SW480 (cell line): ENCODE data around the gene EN1.

Experiments
- DNase-seq: peaks from one replicate; pipeline ENCODE4 v3.0.0-alpha.2; 2016; ENCODE audit warnings: low spot score

The EN1 gene

DNA sequence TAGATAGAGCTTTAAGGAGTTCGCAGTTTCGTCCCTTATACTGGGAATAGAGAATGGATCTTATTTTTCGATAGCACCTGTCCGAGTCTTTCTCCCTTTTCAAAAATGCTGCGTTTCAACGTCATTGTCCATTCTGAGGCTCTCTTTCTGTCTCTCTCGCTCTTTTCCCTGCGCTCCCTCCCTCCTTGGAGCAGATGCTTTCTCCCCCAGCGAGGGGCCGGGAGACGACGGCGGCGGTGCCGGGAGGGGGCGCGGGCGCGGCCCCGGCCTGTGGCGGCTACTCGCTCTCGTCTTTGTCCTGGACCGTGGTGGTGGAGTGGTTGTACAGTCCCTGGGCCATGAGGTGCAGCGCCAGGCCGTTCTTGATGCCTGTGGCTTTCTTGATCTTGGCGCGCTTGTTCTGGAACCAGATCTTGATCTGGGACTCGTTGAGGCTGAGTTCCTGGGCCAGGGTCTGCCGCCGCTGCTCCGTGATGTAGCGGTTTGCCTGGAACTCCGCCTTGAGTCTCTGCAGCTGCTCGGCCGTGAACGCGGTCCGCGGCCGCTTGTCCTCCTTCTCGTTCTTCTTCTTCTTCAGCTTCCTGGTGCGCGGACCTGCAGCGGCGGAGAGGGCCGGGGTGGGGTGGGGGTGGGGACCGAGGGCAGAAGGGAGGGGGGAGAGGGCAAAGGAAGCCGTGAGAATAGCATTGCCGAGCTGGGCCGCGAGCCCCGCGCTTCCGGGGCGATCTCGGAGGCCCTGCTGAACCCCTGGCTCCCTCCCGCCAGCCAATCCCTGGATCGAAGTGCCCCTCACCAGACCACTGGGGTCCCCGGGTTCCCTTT lies 4.6 kb downstream of the EN1 start:
- no peak for DNase-seq

DNA sequence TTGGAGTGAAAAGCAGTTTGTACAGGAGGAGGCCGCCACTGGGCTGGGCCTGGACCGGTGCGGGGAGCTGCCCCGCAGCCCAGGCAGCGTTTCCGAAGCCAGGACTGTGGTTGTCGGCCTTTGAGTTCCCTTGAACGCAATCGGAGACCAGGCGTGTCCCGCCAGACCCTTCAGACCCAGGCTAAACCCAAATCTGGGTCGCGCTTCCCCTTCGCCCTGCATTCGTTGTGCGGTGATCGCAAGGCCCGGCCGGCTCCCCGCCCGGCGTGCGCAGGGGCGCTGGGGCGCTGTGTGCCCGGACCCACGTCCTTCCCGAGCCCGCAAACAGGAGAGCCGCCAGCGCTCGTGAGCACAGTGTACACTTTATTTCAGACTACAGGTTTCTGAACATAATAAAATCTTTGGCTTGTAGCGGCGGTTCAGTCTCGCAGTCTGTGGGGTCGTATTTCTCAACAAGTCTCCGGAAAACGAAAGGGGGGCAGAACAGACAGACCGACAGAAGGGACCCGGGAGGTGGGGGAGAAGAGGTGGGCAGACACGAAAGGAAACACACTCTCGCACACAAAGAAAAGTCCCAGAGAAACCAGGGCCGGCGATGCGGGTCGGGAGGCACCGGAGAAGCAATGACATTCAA lies 5.5 kb downstream of the EN1 start:
- DNase-seq: no peak

DNA sequence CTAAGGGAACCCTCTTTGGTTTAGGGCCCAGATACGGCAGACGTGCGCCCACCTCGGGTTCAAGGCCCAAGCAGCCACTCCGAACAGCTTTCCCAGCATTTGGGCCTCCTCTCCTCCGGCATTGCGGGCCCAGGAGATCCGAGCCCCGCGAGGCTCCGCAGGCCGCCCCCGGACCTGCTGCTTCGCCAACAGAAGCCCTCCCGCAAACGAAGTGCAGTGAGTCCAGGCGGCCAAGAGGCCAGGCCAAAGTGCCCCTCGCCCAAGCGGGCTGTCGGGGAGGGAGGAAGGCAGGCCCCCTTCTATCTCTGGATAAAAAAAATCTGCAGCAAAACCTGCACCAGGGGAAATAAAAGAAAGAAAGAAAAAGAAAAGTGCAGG lies 6.0 kb downstream of the EN1 start:
- DNase-seq: no peak

DNA sequence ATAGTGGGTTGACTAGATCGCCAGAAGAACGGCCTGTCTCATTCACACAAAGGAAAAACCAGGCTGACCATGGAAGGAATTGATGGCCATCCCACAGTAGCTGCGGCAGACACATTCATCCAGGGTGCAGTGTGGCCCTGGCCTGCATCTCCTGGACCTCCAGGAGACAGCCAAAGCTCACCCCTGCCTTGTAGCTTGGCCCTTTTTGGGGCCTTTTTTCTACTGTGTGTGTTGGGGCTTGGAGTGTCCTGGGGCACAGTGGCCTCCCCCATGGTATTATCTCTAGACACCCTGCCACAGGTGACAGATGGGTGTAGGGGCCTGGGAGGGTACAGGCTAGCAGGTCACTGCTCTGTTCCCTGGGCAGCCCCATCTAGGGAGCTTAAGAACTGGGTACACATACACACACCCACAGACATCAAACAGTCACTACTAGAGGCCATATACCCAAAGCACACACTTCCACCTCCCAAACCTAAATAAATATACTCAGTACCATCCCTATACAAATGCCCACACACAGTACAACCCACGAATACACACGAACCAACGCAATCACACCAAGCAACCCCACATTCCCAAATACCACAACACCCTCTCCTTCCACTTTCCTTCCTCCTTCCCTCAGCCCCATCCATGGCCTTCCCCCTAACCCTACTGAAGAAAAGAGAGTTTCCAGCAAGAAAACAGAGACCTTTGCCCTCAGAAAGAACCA lies 8.6 kb downstream of the EN1 start:
- no peak for DNase-seq

DNA sequence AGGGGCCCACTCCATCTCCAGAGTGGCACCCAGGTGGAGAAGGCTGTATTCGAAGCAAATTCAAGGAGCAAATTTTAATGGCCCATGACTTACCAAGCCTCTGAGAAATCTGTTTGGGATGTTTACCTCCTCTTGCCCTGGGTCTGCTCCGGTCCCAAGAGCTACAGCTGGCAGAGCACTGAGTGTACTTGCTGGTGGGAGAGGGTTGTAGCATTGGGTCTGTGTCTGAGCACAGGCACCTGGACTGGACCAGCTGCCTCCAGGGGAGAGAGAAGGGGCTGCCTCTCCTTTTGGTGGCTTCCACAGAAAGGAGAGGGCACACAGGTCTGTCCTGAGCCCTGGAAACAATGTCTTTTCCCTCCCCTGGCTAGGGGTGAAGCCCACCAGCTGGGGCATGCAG lies 9.8 kb downstream of the EN1 start:
- DNase-seq: no peak

DNA sequence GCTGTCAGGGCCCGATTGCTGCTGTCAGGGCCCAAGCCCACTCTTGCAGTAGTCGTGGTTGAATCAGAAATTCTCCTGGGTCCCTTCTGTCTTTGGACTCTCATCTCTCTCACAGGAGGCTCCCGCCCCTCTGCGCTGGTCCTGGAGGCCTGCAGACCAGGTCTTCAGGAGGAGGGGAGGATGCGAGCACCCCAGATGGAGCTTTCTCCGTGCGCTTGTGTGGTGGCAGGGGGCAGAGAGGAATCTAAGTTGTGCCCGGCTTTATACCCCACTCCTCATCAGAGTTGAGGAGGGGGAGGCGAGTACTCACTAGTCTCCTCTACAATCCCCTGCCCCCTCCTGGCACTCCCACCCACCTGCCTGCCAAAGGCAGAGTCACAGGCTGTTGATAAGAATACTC lies 10.4 kb downstream of the EN1 start:
- DNase-seq: no peak

DNA sequence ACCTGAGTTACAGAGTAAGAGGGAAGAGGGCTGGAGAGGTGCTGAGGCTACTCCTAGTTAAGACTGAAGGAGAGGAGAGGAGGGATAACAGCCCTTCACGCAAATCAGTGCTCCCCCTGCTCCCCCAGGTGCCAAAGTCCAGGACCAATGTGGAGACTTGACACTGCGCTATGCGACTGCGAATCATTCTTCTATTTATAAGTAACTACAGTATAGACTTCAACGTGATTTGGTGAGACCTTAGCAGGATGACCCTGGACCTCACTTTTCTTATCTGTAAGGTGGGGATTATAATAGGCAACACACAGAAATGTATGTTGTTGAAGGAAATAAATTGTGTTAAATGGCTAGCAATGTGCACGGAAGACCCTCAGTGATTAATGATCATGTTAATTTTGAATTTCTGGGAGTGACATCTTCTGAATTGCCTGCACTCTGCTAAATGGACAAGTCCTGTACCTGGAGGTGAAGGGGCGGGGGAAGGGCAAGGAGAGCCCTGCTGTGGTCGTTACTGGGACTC lies 11.0 kb downstream of the EN1 start:
- no peak for DNase-seq

DNA sequence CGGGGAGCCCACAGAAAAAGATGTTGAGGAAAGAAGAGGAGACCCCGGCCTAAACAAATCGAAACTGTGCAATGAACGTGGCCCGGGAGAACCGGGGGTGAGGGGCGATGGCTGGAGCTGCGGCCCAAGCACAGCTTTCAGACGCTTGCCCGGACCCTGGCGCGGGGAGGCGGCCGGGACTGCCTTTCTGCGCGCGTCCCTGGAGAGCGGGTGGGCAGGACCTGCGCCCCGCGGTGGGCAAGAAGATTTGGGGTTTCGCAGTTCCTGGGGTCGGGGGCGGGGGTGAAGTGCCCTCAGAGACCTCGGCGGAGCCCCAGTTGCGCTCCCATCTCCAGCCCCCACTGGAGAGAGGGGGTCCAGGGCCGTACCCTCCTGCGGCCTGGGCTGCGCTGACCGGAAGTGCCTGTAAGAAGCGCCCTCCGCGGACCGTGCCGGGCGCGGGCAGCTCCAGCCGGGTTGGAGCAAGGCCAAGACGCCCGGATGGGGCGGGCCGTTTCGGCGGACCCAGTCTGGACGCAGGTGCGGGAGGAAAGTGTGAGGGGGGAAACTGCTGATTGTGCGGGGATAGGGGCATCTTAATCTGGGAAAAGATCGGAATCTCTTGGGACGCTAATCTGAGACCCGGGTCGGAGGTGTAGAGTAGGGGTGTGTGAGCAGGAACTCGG lies 11.6 kb downstream of the EN1 start:
- DNase-seq: no peak

DNA sequence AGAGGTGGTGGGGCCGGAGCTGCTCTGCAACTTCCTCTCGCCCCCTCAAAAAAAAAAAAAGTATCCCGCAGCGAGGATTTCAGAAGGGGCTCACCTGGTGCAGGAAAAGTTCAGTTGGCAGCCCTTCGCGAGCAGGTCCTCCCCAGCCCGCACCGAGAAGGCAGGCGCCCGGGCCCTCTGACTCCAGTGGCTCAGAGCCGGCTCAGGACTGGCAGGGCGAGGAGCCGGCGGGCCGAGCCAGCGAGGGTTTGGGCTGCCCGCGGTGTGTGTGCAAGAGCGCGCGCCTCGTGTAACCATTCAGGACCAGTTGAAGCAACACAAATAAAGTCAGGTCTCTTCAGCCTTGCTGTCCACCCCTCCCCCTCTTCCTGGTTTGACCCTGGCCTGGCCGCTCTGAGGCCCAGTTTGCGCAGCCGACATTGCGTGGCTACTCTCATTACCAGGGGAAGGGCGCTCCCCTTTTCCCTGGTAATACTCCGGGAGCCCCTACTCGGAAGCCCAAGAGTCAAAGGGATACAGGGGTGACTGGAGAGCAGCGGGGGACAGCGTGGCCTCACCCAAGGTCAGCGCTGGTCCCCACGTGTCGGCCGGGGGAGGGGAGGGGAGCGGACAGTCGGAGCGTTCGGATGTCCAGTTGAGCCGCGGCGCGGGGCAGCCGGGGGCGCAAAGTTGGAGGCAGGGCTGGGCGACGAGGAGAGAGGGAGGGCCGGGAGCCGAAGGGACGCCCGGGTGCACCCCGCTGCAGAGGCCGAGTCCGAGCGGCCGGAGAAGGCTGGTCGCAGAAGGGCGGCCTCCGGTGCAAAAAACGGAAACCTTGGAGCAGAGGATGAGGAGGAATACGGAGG lies 12.3 kb downstream of the EN1 start:
- DNase-seq: no peak

DNA sequence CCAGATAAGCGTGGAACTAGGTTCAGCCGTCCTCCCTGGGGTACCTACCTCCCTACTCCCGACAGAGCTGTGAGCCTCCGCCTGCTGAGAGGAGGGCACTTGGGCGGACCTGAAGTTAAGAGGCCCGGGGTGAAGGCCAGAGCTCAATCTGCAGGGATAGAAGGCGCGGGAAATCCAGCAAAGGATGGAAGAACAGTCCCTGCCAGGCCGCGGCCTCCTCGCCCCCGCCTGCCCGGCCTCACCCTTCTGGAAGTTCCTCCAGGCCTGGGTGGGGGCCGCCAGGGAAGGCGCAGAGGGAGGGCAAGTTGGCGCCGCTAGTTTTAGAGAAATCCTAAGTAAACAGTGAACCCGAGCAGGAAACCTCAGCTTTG lies 13.0 kb downstream of the EN1 start:
- no peak for DNase-seq

DNA sequence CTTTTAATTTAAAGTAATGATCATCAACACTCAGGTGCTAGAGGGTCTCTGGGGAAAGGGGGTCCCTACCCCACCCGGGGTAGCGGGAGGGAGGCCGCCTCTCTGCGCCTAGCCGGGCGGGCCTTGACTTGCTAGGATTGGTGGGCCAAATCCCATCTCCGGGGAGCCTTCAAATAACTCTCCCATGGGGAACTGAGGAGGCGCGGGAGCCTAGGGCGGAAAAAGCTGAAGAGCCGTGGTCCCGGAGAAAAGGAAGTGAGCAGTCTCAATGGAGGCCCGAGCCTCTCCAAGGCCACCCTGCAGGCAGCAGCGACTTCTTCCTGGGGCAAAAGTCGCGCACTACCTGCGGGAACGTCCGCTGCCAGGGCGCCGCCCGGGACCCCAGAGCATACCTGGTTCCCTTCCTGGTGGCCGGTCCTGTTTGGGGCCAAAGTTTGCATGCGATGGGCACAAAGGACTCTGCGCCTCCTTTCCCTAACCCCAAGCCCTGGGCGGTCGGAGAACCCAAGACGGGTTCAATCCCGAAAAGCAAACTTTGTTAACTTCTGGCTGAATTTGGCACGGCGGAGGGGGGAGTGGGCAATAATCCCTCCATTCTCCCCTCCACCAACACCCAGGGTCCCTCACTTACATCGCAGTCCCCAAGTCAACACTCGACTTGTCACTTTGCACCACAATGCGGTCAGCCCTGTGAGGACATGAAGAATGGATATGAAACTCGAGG lies 13.6 kb downstream of the EN1 start:
- DNase-seq: no peak

DNA sequence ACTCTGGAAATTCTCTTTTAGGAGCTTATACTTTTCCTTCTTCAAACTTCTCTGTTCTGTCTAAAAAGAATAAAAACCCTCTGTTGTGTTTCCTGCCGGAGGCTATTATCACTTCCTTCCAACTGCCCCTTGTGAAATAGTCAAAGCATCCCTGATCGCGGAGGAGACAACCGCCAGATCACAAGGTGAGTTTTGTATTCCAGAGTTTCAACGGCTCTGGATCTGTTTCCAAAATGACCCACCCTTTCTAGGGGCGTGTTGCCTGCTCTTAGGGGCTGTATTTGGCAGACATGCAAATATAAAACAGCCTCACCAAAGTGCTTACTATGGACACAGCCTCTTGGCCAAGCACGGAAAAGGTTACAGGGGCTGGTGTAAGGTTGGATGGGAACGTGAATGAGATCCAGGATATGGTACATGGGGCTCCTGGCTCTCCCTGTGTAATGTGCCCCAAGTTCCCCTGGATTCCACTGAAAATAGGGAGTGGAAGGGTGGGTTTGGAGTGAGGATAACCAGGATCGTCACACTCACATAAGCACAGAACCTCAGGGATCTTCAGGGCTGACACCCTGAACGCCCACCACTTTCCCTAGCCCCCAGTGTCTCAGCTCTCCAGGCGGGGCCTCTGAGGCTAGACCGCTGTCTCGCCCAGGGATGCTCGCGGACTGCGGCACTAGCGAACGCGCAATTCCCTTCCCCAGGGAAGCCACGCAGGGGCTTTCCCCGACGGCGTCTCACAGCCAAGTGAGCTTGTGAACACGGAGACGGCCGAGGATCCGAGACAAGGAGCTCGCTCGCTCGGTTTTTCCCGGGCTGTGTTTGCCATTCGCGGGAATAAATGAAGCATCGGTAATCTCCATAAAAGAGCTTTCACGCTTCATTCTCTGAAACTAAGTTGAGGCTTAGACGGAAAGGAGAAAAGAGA lies 14.4 kb downstream of the EN1 start:
- no peak for DNase-seq

DNA sequence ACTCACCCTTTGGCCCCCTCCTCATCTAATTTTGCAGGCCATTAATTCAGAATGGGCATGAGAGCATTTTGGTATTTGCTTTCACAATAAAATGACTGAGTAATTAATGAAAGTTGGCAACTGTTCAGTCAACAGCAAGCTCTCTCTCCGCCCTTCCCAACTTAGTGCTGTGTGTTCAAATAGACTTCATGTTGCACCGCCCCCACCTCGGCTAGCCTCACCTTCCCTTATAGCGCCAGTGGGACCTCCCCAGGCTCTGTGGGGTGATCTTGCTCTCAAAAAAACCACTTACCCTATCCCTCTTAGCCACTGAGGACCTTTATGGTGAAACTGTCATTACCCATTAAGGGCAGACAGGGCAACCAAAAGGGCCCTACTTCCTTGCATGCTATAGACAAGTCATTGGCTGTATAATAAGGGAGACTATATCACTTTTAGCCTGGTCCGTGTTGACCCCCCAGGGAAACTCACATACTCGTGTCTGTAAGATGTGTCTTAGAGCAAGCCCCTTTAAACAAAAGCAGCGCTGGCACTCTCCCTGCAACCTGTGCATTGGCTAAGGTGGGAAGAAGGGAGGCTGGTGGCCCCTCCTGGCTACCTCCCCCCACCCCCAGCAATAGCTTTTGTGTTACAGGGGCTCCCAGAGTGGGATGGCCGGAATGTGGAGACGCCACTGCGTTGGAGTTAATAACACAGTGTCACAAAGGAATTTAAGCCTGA lies 15.2 kb downstream of the EN1 start:
- DNase-seq: no peak

DNA sequence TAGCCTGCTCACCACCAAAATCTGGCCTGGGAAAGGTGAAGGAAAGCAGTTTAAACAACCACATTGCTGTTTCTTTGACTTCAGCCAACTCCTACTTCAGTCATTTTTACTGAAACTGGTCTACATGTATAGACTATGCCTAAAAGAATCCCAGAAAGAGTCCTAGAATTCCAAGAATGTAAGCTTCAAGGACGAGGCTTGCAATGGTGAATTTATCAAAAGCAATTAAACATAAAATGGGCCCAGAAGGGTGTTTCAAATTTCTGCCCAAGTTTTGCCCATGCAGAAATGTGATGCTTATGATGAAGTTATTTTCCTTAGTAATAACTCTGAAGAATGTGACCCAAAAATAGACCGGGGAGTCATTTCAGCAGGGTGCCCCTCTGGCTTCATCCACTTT lies 16.6 kb downstream of the EN1 start:
- DNase-seq: no peak

DNA sequence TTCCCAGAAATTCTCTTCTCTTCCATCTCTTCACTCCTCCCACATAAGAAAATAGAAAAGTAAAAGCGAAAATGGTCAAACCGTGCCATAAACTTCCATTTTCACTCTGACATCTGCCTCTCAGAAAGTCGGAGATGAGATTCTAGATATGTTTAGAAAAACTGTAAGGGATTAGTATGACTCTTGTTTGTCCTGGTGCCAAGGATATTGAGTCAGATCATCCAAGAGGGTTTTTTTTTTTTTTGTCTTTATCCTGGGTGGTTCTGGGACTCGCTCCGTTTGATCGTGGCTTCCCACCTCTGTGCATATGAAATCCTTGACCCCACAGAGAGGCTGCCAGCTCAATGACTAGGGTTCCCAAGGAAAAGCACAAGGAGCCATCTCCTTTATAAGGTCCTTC lies 17.3 kb downstream of the EN1 start:
- no peak for DNase-seq

DNA sequence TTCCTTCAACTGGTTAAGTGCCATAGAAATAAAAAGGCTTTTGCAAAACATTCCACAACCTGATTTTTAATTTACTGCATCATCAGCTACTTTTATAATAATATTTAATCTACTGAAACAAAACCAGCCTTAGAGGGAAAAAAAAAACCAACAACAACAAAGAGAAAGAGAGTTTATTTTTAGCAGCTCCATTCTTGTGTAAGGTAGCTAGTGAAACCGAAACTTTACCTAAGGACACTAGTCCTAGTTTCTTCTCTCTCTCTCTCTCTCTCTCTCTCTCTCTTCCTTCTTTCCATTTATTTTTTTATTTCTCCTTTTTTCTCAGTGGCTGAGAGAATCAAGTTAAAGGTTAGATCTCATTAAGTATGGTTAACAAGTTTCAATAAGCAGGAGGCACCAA lies 21.4 kb downstream of the EN1 start:
- DNase-seq: no peak

DNA sequence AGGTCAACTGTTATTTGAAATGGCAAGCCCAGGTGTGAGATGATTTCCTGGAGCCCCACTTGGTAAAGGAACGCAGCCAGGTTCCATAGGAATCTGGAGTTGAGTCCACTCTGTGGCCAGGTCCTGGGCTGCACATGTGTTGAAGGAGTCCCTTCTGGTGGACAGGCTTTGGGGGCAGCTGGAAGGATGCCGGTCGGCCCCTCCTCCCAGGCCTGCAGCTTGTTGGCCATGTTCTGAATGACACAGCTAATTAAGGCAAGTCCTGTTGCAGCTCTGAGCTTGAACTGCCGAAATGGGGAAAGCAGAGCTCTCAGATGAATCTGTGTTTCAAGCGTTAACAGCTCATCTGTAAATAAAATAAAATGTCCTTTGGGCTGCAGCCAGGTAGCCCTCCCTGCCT lies 23.8 kb downstream of the EN1 start:
- no peak for DNase-seq

DNA sequence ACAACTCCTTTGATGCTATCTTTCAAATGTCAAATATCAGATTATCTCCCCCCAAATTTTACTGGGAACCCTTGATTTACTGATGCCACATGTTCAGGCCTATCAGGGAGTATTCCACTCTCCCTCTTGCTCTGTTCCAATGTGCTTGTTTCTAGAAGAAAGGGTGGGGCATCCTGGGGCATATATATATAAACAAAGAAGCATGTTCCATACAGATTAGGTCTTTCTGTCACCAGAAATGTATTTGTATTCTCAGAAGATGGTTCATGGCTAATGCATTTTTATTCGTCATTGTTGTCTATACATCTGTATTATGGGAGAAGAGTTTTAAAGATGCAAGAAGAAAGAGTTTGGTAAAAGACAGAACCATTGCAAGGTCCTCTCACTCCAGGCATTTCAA lies 24.9 kb downstream of the EN1 start:
- no peak for DNase-seq

DNA sequence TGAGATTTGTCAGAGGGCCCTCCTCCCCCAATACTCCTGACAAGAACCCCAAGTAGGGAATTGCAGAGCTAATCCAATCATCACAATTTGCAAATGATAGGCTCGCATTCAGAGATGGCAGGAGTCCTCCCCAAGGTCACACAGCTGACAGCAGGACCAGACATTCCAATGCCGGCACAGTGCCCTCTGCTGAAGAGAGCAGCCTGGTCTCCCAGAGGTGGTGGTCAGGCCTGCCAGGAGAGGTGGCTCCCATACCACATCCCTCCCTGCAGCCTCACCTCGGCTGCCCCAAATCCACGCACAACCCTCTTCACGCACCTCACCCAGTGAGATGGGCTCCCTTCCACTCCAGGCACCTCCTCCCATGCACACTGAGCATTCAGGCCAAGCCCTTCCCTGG lies 25.4 kb downstream of the EN1 start:
- DNase-seq: no peak
